MM.1S (cell line): ENCODE results near the gene ABCA13.

Experiments used
- DNase-seq: peaks from one replicate; pipeline ENCODE4 v3.0.0-alpha.2; 2015
- H2AFZ ChIP-seq: fragments of 300-600 bp; sonication (generic); 2 replicates; pipeline ENCODE4 v1.6.0; 2016; ENCODE audit warnings: antibody characterized with exemption, low read length
- H3F3A ChIP-seq: fragments of 300-600 bp; sonication (generic); 2 replicates; pipeline ENCODE4 v1.6.1; 2016; ENCODE audit warnings: mild to moderate bottlenecking, antibody characterized with exemption, low read length, moderate library complexity, mixed read lengths; ENCODE audit not compliant: insufficient read depth
- H3K27ac ChIP-seq: fragments of 300-600 bp; sonication (generic); 2 replicates; pipeline ENCODE4 v1.5.1; 2016; ENCODE audit warnings: mild to moderate bottlenecking, low read length
- H3K27me3 ChIP-seq: fragments of 300-600 bp; sonication (generic); replicated peaks from 2 replicates; pipeline ENCODE4 v1.6.0; 2016; ENCODE audit warnings: low read length; ENCODE audit not compliant: insufficient read depth
- H3K36me3 ChIP-seq: fragments of 300-600 bp; sonication (generic); replicated peaks from 2 replicates; pipeline ENCODE4 v1.6.1; 2016; ENCODE audit warnings: mild to moderate bottlenecking, low read length, mixed read lengths; ENCODE audit not compliant: insufficient read depth
- H3K4me1 ChIP-seq: fragments of 300-600 bp; sonication (generic); 2 replicates; pipeline ENCODE4 v1.6.1; 2016; ENCODE audit warnings: low read length, mixed read lengths
- H3K4me2 ChIP-seq: fragments of 300-600 bp; sonication (generic); 2 replicates; pipeline ENCODE4 v1.6.0; 2016; ENCODE audit warnings: low read depth, low read length
- H3K4me3 ChIP-seq: fragments of 300-600 bp; sonication (generic); 2 replicates; pipeline ENCODE4 v1.5.1; 2016; ENCODE audit warnings: low read length, mixed read lengths
- H3K79me2 ChIP-seq: fragments of 300-600 bp; sonication (generic); 2 replicates; pipeline ENCODE4 v1.6.1; 2016; ENCODE audit warnings: mixed run types, low read length, mixed read lengths
- H3K9ac ChIP-seq: fragments of 300-600 bp; sonication (generic); 2 replicates; pipeline ENCODE4 v1.6.1; 2016; ENCODE audit warnings: low read length, mixed read lengths
- H3K9me2 ChIP-seq: fragments of 300-600 bp; sonication (generic); replicated peaks from 2 replicates; pipeline ENCODE4 v1.6.1; 2016; ENCODE audit warnings: mild to moderate bottlenecking, low read length, mixed read lengths; ENCODE audit not compliant: insufficient read depth
- H3K9me3 ChIP-seq: fragments of 300-600 bp; sonication (generic); replicated peaks from 2 replicates; pipeline ENCODE4 v1.6.1; 2016; ENCODE audit warnings: mild to moderate bottlenecking, low read length, mixed read lengths; ENCODE audit not compliant: insufficient read depth
- H4K20me1 ChIP-seq: fragments of 300-600 bp; sonication (generic); 2 replicates; pipeline ENCODE4 v1.6.1; 2016; ENCODE audit warnings: mild to moderate bottlenecking, low read length, moderate library complexity, mixed read lengths; ENCODE audit not compliant: insufficient read depth
- CTCF ChIP-seq: fragments of 300-600 bp; sonication (generic); IDR thresholded peaks from 2 replicates; pipeline ENCODE4 v1.5.1; 2016; ENCODE audit warnings: antibody characterized with exemption, low read length, mixed read lengths
- EZH2 ChIP-seq: fragments of 300-600 bp; sonication (generic); optimal IDR thresholded peaks from 2 replicates; pipeline ENCODE3; 2017; ENCODE audit warnings: low read depth, mild to moderate bottlenecking, antibody characterized with exemption, low read length, mixed read lengths
- EZH2phosphoT487 ChIP-seq: fragments of 300-600 bp; sonication (generic); IDR thresholded peaks from 2 replicates; pipeline ENCODE4 v1.6.1; 2018; ENCODE audit warnings: antibody characterized with exemption, low read length

ABCA13 gene

GRCh38 chr7:48502021-48502420 is 330.8 kb downstream of the ABCA13 start:
- no peak overlapping the region for H3K4me2 ChIP-seq
- H3F3A ChIP-seq, result no peaks in the 10 kb centered on the region
- no peaks in the 10 kb centered on the region for H3K9me2 ChIP-seq
- H3K27me3 ChIP-seq, result no peaks in the 10 kb centered on the region
- no peak overlapping the region for H2AFZ ChIP-seq
- H3K9me3 ChIP-seq, result no peaks in the 10 kb centered on the region
- no peaks in the 10 kb centered on the region for H3K79me2 ChIP-seq
- DNase-seq, result no peak
- H4K20me1 ChIP-seq, result no peaks in the 10 kb centered on the region
- no peak overlapping the region for H3K9ac ChIP-seq
- no peak overlapping the region for H3K4me3 ChIP-seq
- TF ChIP-seq EZH2 (no peak), EZH2phosphoT487 (no peak), CTCF (no peak)
- H3K36me3 ChIP-seq, result no peaks in the 10 kb centered on the region
- no peaks in the 10 kb centered on the region for H3K4me1 ChIP-seq
- no peak overlapping the region for H3K27ac ChIP-seq

- H3K4me3 ChIP-seq, result no peak overlapping the region
- H3K27ac ChIP-seq, result no peak overlapping the region
- no peaks in the 10 kb centered on the region for H3K27me3 ChIP-seq
- no peaks in the 10 kb centered on the region for H3K9me2 ChIP-seq
- no peak overlapping the region for H3K9ac ChIP-seq
- H4K20me1 ChIP-seq, result no peaks in the 10 kb centered on the region
- H3K9me3 ChIP-seq, result no peaks in the 10 kb centered on the region
- H3F3A ChIP-seq, result no peaks in the 10 kb centered on the region
- H3K36me3 ChIP-seq, result no peaks in the 10 kb centered on the region
- no peak overlapping the region for H2AFZ ChIP-seq
- no peak for DNase-seq
- TF ChIP-seq EZH2 (no peak), EZH2phosphoT487 (no peak), CTCF (no peak)
- no peak overlapping the region for H3K4me2 ChIP-seq
- no peaks in the 10 kb centered on the region for H3K4me1 ChIP-seq
- no peaks in the 10 kb centered on the region for H3K79me2 ChIP-seq
Observed at GRCh38 chr7:48505051-48505450, 333.8 kb downstream of the ABCA13 start.

- no peak overlapping the region for H3K4me2 ChIP-seq
- no peaks in the 10 kb centered on the region for H3K9me3 ChIP-seq
- no peaks in the 10 kb centered on the region for H3F3A ChIP-seq
- no peak overlapping the region for H3K9ac ChIP-seq
- H3K4me3 ChIP-seq, result no peak overlapping the region
- no peak overlapping the region for H3K27ac ChIP-seq
- no peak for TF ChIP-seq EZH2phosphoT487
- TF ChIP-seq EZH2, result no peak
- TF ChIP-seq CTCF, result no peak
- no peak overlapping the region for H2AFZ ChIP-seq
- H3K36me3 ChIP-seq, result no peaks in the 10 kb centered on the region
- DNase-seq, result no peak
- no peaks in the 10 kb centered on the region for H3K4me1 ChIP-seq
- no peaks in the 10 kb centered on the region for H3K79me2 ChIP-seq
- no peaks in the 10 kb centered on the region for H3K27me3 ChIP-seq
- no peaks in the 10 kb centered on the region for H3K9me2 ChIP-seq
- no peaks in the 10 kb centered on the region for H4K20me1 ChIP-seq
Observed at GRCh38 chr7:48505466-48505865, 334.2 kb downstream of the ABCA13 start.
